ENCODE data around the gene KSR1. TPM values are rescaled to one million over a fixed set of nuclear protein-coding genes. Genes with fewer than 3 reads are reported as not detected.
"Not testable (repeated sequence)": the region's sequence is repeated elsewhere in the genome, so short reads cannot be mapped to it uniquely, and the experiment has no call there.

The KSR1 gene
- total and polyA plus RNA-seq, 4 donors, result 23.0 to 71.1 (median 47.0) TPM

- Histone ChIP-seq H3K27me3 (ENCODE audit: control insufficient read depth, insufficient read depth, low read length) (no peaks in the 10 kb centered on the region), H3K27ac (ENCODE audit: low read depth, low read length) (no peak overlapping the region), H3K4me1 (ENCODE audit: control insufficient read depth, insufficient read depth, low read length) (no peaks in the 10 kb centered on the region), H3K36me3 (ENCODE audit: control insufficient read depth, insufficient read depth, low read length) (no peaks in the 10 kb centered on the region), H3K9me3 (ENCODE audit: control insufficient read depth, insufficient read depth, low read length) (no peaks in the 10 kb centered on the region), H3K4me3 (ENCODE audit: low read depth, low read length) (no peak overlapping the region)
- DNase-seq (ENCODE audit: low read depth in 4 of 6, low spot score in 6 of 6), result no peak
- 89% methylated on average over 8 of the region's 8 CpGs for WGBS (ENCODE audit: insufficient coverage)
Measured at GRCh38 chr17:27663936-27664605, 207.8 kb downstream of the KSR1 start.

DNA sequence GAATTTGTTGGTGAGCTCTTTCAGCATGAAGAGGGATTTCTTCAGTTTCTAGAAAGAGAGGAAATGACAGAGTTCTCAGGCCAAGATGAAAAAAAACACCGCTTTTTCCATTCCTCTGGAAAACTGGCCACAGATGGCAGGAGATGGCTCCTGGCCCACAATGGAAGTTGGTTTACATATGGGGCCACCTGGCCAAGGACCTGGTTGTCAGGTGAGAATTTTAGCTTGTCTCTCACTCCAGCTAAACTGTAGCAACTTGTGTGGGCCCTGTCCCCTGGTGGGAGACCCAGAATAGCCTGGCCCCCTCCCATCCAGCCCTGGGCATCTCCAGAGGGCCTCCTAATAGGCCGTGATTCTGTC is 208.3 kb downstream of the KSR1 start:
- Histone ChIP-seq H3K4me3 (ENCODE audit: low read depth, low read length) (no peak overlapping the region), H3K4me1 (ENCODE audit: control insufficient read depth, insufficient read depth, low read length) (no peaks in the 10 kb centered on the region), H3K9me3 (ENCODE audit: control insufficient read depth, insufficient read depth, low read length) (no peaks in the 10 kb centered on the region), H3K27ac (ENCODE audit: low read depth, low read length) (no peak overlapping the region), H3K36me3 (ENCODE audit: control insufficient read depth, insufficient read depth, low read length) (no peaks in the 10 kb centered on the region), H3K27me3 (ENCODE audit: control insufficient read depth, insufficient read depth, low read length) (no peaks in the 10 kb centered on the region)
- 100% methylated on average over 1 of the region's 2 CpGs for WGBS (ENCODE audit: insufficient coverage)
- DNase-seq (ENCODE audit: low read depth in 4 of 6, low spot score in 6 of 6), result no peak

DNA sequence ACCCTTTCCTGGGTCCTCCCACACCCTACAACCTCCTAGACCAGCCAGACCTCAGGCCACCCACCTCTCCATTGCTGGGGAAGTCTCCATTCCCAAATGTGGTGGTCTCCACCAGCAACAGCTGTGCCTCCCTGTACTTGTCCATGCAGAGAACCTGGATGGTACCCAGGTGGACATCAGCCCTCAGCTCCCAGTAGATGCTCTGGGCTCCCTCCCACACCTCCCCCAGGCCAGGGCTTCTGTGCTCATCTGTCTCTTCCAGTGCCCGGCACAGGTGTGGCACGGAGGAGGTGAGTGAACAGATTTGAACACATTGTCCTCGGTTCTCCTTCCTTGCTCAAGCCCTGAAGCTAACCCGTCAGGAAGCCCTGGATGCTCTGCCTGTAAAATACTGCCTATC is 209.3 kb downstream of the KSR1 start:
- no CpG with 5 or more reads among the region's 4 CpGs for WGBS (ENCODE audit: insufficient coverage)
- no peaks in the 10 kb centered on the region for H3K36me3 ChIP-seq (ENCODE audit: control insufficient read depth, insufficient read depth, low read length)
- no peak overlapping the region for H3K4me3 ChIP-seq (ENCODE audit: low read depth, low read length)
- no peak for DNase-seq (ENCODE audit: low read depth in 4 of 6, low spot score in 6 of 6)
- H3K27me3 ChIP-seq (ENCODE audit: control insufficient read depth, insufficient read depth, low read length), result no peaks in the 10 kb centered on the region
- H3K9me3 ChIP-seq (ENCODE audit: control insufficient read depth, insufficient read depth, low read length), result no peaks in the 10 kb centered on the region
- no peak overlapping the region for H3K27ac ChIP-seq (ENCODE audit: low read depth, low read length)
- H3K4me1 ChIP-seq (ENCODE audit: control insufficient read depth, insufficient read depth, low read length), result no peaks in the 10 kb centered on the region

GRCh38 chr17:27666270-27666669 is 210.0 kb downstream of the KSR1 start:
- not testable (repeated sequence) for H3K9me3 ChIP-seq (ENCODE audit: control insufficient read depth, insufficient read depth, low read length); DNase-seq (ENCODE audit: low read depth in 4 of 6, low spot score in 6 of 6); H3K36me3 ChIP-seq (ENCODE audit: control insufficient read depth, insufficient read depth, low read length); H3K27ac ChIP-seq (ENCODE audit: low read depth, low read length); H3K27me3 ChIP-seq (ENCODE audit: control insufficient read depth, insufficient read depth, low read length); H3K4me3 ChIP-seq (ENCODE audit: low read depth, low read length); H3K4me1 ChIP-seq (ENCODE audit: control insufficient read depth, insufficient read depth, low read length)
- WGBS (ENCODE audit: insufficient coverage), result 73% methylated on average over 3 of the region's 6 CpGs

DNA sequence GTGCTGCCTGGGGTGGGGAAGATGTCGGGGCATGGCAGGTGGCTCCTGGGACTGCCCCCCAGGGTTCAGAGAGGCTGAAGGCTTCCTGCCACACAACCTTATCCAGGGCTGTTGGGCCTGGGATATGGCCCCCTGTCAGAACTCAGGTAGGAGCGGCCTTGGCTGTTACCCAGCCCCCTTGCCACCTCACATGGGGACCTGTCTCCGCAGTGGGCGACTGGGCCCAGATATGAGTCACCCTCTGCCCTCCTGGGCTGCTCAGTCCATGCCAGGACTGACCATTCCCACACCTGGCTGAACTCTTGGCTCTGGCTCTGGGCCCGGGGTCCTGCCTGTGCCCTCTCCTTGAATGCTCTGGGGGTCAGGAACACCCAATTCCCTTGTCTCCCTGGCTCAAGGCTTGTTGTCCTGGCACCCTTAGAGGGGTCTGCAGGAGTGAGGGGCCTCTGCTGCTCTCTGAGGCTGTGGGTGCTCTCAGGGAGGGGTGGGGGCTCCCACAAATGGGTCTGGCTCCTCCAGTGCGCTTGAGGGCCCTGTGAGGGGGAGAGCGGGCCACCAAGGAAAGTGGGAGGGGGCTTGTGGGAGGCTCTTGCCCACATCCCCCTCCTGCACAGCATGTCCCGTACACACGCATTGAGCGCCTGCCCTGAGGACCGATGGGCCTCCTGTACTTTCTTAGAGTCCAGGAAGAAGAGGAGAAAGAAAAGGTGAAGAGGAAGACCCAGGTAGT is 210.7 kb downstream of the KSR1 start:
- Histone ChIP-seq H3K4me3 (ENCODE audit: low read depth, low read length) (no peak overlapping the region), H3K9me3 (ENCODE audit: control insufficient read depth, insufficient read depth, low read length) (no peaks in the 10 kb centered on the region), H3K27me3 (ENCODE audit: control insufficient read depth, insufficient read depth, low read length) (no peaks in the 10 kb centered on the region), H3K4me1 (ENCODE audit: control insufficient read depth, insufficient read depth, low read length) (no peaks in the 10 kb centered on the region), H3K27ac (ENCODE audit: low read depth, low read length) (no peak overlapping the region), H3K36me3 (ENCODE audit: control insufficient read depth, insufficient read depth, low read length) (no peaks in the 10 kb centered on the region)
- no peak for DNase-seq (ENCODE audit: low read depth in 4 of 6, low spot score in 6 of 6)
- WGBS (ENCODE audit: insufficient coverage), result 100% methylated on average over 4 of the region's 11 CpGs

- Histone ChIP-seq H3K9me3 (ENCODE audit: control insufficient read depth, insufficient read depth, low read length) (no peaks in the 10 kb centered on the region), H3K4me3 (ENCODE audit: low read depth, low read length) (no peak overlapping the region), H3K27me3 (ENCODE audit: control insufficient read depth, insufficient read depth, low read length) (no peaks in the 10 kb centered on the region), H3K4me1 (ENCODE audit: control insufficient read depth, insufficient read depth, low read length) (no peaks in the 10 kb centered on the region), H3K27ac (ENCODE audit: low read depth, low read length) (no peak overlapping the region), H3K36me3 (ENCODE audit: control insufficient read depth, insufficient read depth, low read length) (no peaks in the 10 kb centered on the region)
- 92% methylated on average over 12 of the region's 12 CpGs for WGBS (ENCODE audit: insufficient coverage)
- no peak for DNase-seq (ENCODE audit: low read depth in 4 of 6, low spot score in 6 of 6)
Measured at GRCh38 chr17:27667656-27668487, 211.6 kb downstream of the KSR1 start.

DNA sequence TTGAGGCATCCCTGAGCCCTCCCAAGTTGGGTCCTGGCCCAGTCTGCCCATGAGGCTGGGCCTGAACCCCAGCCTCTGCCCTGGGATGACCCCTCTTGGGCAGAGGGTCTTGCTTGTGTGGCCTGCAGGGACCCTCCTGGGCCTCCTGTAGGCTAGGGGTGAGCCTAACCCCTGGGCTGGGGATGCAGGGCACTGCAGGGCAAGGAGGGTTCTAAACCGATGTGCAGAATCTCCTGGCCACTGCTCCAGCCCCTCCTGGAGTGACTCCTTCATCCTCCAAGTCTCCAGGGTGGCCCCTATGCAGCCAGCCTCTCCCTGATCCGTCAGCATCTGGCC is 212.2 kb downstream of the KSR1 start:
- H3K27ac ChIP-seq (ENCODE audit: low read depth, low read length), result no peak overlapping the region
- H3K9me3 ChIP-seq (ENCODE audit: control insufficient read depth, insufficient read depth, low read length), result no peaks in the 10 kb centered on the region
- H3K4me3 ChIP-seq (ENCODE audit: low read depth, low read length), result no peak overlapping the region
- no peaks in the 10 kb centered on the region for H3K27me3 ChIP-seq (ENCODE audit: control insufficient read depth, insufficient read depth, low read length)
- H3K36me3 ChIP-seq (ENCODE audit: control insufficient read depth, insufficient read depth, low read length), result no peaks in the 10 kb centered on the region
- no peaks in the 10 kb centered on the region for H3K4me1 ChIP-seq (ENCODE audit: control insufficient read depth, insufficient read depth, low read length)
- DNase-seq (ENCODE audit: low read depth in 4 of 6, low spot score in 6 of 6), result no peak
- 64% methylated on average over 2 of the region's 2 CpGs for WGBS (ENCODE audit: insufficient coverage)

- no peaks in the 10 kb centered on the region for H3K36me3 ChIP-seq (ENCODE audit: control insufficient read depth, insufficient read depth, low read length)
- no peak overlapping the region for H3K4me3 ChIP-seq (ENCODE audit: low read depth, low read length)
- no peaks in the 10 kb centered on the region for H3K9me3 ChIP-seq (ENCODE audit: control insufficient read depth, insufficient read depth, low read length)
- H3K27me3 ChIP-seq (ENCODE audit: control insufficient read depth, insufficient read depth, low read length), result no peaks in the 10 kb centered on the region
- H3K4me1 ChIP-seq (ENCODE audit: control insufficient read depth, insufficient read depth, low read length), result no peaks in the 10 kb centered on the region
- H3K27ac ChIP-seq (ENCODE audit: low read depth, low read length), result no peak overlapping the region
- 87% methylated on average over 7 of the region's 7 CpGs for WGBS (ENCODE audit: insufficient coverage)
- no peak for DNase-seq (ENCODE audit: low read depth in 4 of 6, low spot score in 6 of 6)
Measured at GRCh38 chr17:27669136-27669535, 212.9 kb downstream of the KSR1 start.

DNA sequence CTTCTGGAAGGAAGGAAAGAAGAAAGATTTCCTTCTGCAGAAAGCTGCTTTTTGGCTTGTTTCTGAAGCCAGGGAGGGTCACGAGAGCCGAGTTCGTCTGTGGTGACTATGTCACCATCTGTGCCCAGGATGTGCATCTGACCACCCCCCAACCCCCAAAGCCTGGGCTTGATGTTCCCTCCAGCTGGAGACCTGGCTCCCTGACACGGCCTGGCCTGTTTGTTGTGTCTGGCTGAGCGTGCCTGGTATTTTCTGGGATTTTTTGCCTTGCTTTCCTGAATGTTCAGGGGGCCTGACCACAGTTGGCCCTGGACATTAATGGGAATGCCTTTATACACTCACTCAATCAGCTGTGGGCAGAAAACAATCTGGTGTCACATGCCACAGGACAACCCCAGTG is 213.6 kb downstream of the KSR1 start:
- no peaks in the 10 kb centered on the region for H3K36me3 ChIP-seq (ENCODE audit: control insufficient read depth, insufficient read depth, low read length)
- WGBS (ENCODE audit: insufficient coverage), result 91% methylated on average over 5 of the region's 5 CpGs
- no peaks in the 10 kb centered on the region for H3K4me1 ChIP-seq (ENCODE audit: control insufficient read depth, insufficient read depth, low read length)
- no peaks in the 10 kb centered on the region for H3K27me3 ChIP-seq (ENCODE audit: control insufficient read depth, insufficient read depth, low read length)
- no peak overlapping the region for H3K4me3 ChIP-seq (ENCODE audit: low read depth, low read length)
- H3K9me3 ChIP-seq (ENCODE audit: control insufficient read depth, insufficient read depth, low read length), result no peaks in the 10 kb centered on the region
- H3K27ac ChIP-seq (ENCODE audit: low read depth, low read length), result no peak overlapping the region
- no peak for DNase-seq (ENCODE audit: low read depth in 4 of 6, low spot score in 6 of 6)
